Thyroid gland (tissue), 4 donors: Measurements from ENCODE around the gene HES4.

Source experiments
- POLR2A ChIP-seq, 2 donors: fragments of 450-650 bp; IDR thresholded peaks; one replicate each; pipeline ENCODE4 v1.6.1; 2017; ENCODE audit warnings: antibody characterized with exemption in 2 of 2, mild to moderate bottlenecking in 2 of 2, moderate library complexity in 1 of 2
- TF ChIP-seq, protein P1 (sequence below), 6 experiments: fragments of 200-600 bp in 3 of 6; fragments of 450-650 bp in 3 of 6; sonication (generic) in 3 of 6; IDR thresholded peaks; one replicate each; pipeline ENCODE4 v1.5.1; 2016 to 2019; ENCODE audit warnings: antibody characterized with exemption in 6 of 6, mild to moderate bottlenecking in 2 of 6, inconsistent platforms in 1 of 6, moderate library complexity in 1 of 6

DNA sequence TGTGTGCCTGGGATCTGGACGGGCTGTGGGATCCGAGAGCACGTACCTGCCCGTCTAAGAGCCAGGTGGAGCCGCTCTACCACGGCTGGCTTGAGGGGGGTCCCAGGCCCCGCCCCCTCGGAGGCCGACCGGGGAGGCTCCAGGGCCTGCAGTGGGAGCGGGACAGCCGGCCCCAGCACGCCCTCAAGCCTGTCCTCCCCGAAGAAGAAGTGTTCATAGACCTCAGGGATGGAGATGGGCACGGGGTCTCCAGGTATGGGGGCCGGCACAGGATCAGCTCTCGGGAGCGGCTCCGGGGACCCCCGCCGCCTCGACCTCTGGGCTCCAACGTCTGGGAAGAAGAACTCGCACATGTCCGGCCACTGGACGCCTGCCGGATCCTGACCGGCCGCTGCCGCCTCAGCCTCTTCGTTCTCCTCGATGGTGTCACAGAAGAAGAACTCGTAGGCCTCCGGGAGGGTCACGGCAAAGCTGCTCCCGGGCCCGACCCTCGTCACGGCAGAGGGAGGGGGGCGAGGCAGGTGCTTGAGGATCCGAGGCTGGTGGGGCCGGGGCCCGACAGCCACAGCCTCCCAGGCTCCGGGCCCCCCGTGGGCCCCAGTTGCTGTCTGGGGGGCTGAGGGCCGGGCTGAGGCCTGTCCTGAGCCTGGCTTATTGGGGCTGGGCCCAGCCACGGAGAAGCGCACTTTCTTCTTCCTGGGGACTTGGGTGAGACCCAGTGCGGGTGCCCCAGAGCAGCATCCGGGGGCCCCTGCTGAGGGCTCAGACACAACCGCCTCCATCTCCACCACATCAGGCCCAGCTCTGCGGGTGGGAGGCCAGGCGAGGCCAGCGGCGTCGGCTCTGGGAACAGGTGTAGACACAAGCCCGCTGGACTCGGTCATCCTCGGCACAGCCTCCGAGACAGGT, 20.8 kb downstream of the HES4 start:
- no peak for TF ChIP-seq POLR2A (IDR thresholded peaks at IDR 0.05)
- TF ChIP-seq, protein P1, sequence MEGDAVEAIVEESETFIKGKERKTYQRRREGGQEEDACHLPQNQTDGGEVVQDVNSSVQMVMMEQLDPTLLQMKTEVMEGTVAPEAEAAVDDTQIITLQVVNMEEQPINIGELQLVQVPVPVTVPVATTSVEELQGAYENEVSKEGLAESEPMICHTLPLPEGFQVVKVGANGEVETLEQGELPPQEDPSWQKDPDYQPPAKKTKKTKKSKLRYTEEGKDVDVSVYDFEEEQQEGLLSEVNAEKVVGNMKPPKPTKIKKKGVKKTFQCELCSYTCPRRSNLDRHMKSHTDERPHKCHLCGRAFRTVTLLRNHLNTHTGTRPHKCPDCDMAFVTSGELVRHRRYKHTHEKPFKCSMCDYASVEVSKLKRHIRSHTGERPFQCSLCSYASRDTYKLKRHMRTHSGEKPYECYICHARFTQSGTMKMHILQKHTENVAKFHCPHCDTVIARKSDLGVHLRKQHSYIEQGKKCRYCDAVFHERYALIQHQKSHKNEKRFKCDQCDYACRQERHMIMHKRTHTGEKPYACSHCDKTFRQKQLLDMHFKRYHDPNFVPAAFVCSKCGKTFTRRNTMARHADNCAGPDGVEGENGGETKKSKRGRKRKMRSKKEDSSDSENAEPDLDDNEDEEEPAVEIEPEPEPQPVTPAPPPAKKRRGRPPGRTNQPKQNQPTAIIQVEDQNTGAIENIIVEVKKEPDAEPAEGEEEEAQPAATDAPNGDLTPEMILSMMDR (IDR thresholded peaks at IDR 0.05), result no peak
